Stomach smooth muscle (tissue), 2 donors: ENCODE measurements around the gene AOC3.
"Not testable (repeated sequence)": the region's sequence is repeated elsewhere in the genome, so short reads cannot be mapped to it uniquely, and the experiment has no call there.

Experiments
- H3K27ac ChIP-seq: one replicate; pipeline ENCODE4 v1.7.0; 2013; ENCODE audit warnings: mild to moderate bottlenecking, low read length, inconsistent platforms
- H3K27me3 ChIP-seq, 2 donors: one replicate each; pipeline ENCODE4 v1.7.0; 2013; ENCODE audit warnings: low read length in 2 of 2; ENCODE audit not compliant: insufficient read depth in 2 of 2, control insufficient read depth in 1 of 2
- H3K36me3 ChIP-seq, 2 donors: one replicate each; pipeline ENCODE4 v1.7.0; 2013; ENCODE audit warnings: low read length in 2 of 2; ENCODE audit not compliant: control insufficient read depth in 2 of 2, insufficient read depth in 2 of 2
- H3K4me1 ChIP-seq: one replicate; pipeline ENCODE4 v1.7.0; 2013; ENCODE audit warnings: low read length; ENCODE audit not compliant: control insufficient read depth, insufficient read depth
- H3K4me3 ChIP-seq, 2 donors: one replicate each; pipeline ENCODE4 v1.7.0; 2013; ENCODE audit warnings: low read length in 2 of 2
- H3K9ac ChIP-seq, 2 donors: one replicate each; pipeline ENCODE4 v1.7.0; 2013; ENCODE audit warnings: low read length in 2 of 2, mild to moderate bottlenecking in 1 of 2
- H3K9me3 ChIP-seq, 2 donors: one replicate each; pipeline ENCODE4 v1.7.0; 2013; ENCODE audit warnings: low read length in 2 of 2; ENCODE audit not compliant: control insufficient read depth in 2 of 2
- donor health status: healthy.
- donor health status: Pancreatic carcinoma.

Gene AOC3

DNA sequence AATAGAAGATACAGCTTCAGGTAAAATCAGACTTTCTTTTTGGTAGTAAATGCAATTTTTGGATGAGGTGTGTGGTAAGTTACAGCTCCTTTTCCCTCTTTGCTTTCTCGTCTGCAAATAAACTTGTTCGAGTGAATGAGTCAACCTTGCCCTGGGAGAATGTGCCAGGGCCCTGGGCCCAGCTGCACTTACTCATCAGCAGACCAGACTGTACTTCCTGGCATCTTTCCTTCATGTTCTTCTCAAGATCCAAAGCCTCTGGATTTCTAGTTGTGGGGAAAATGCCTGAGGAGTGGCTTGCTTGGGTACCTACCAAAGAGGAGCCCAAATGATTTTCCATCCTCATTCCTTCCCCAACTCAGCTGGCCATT is 44.2 kb downstream of the AOC3 start:
- Histone ChIP-seq H3K36me3 (no peaks in the 10 kb centered on the region), H3K27ac (no peak overlapping the region), H3K4me1 (peaks cover 17% of the 10 kb centered on the region), H3K9ac (no peak overlapping the region), H3K9me3 (no peaks in the 10 kb centered on the region), H3K27me3 (no peaks in the 10 kb centered on the region), H3K4me3 (no peak overlapping the region)

GRCh38 chr17:42898147-42898811 is 47.3 kb downstream of the AOC3 start:
- H3K9me3 ChIP-seq, result no peaks in the 10 kb centered on the region
- H3K4me3 ChIP-seq, result no peak overlapping the region
- H3K36me3 ChIP-seq, result no peaks in the 10 kb centered on the region
- no peak overlapping the region for H3K9ac ChIP-seq
- no peak overlapping the region for H3K27ac ChIP-seq
- peaks cover 4% of the 10 kb centered on the region for H3K4me1 ChIP-seq
- H3K27me3 ChIP-seq, result no peaks in the 10 kb centered on the region

DNA sequence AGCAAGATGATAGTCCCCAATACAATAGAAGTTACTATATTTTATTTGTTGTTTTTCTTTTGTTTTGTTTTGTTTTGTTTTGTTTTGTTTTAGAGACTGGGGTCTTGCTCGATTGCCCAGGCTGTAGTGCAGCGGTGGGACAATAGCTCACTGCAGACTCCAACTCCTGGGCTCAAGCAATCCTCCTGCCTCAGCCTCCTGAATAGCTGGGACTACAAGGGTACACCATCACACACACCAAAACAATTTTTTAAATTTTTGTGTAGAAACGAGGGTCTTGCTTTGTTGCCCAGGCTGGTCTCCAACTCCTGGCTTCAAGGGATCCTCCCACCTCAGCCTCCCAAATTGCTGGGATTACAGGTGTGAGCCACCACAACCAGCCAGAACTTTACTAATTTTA is 49.0 kb downstream of the AOC3 start:
- not testable (repeated sequence) for H3K4me1 ChIP-seq, H3K4me3 ChIP-seq, H3K9ac ChIP-seq, H3K36me3 ChIP-seq, H3K27me3 ChIP-seq, H3K27ac ChIP-seq, H3K9me3 ChIP-seq

- H3K4me3 ChIP-seq, result no peak within 1 kb of the TSS
- no peak within 1 kb of the TSS for H3K9ac ChIP-seq
- H3K4me1 ChIP-seq, result no peaks in the 10 kb centered on the region
- H3K27ac ChIP-seq, result no peak within 1 kb of the TSS
- no peaks in the 10 kb centered on the region for H3K27me3 ChIP-seq
- no peaks in the 10 kb centered on the region for H3K9me3 ChIP-seq
- no peaks in the 10 kb centered on the region for H3K36me3 ChIP-seq
Measured at GRCh38 chr17:42900460-42901331, 49.7 kb downstream of the AOC3 start, which contains the start of gene G6PC1. G6PC1 (plus strand) TSS chr17:42900799; CDS start chr17:42900877, 78 bp downstream.

DNA sequence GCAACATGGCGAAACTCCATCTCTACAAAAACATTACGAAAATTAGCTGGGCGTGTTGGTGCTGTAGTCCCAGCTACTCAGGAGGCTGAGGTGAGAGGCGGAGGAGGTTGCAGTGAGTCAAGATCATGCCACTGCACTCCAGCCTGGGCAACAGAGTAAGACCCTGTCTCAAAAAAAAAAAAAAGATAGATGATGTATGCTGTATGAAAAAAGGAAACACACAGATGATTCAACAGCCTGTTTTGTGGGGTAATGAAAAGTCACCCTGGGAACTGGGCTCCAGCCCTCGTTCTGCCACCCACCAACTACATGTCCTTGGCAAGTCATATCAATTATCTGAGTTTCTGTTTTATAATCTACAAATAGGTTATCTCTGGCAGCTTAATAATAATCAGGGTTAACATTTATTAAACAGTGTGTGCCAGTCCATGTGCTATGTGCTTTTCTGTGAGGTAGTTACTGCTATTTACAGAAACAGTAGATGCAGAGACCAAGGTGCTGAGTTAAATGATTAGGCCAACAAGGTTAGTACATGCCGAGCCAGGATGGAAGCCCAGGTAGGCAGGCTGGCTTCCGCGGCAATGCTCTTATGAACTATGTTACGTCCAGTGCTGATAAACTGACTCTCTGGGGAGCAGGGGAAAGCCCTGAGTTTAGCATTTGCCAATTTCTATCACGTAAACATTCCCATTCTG is 50.7 kb downstream of the AOC3 start:
- Histone ChIP-seq H3K9ac (no peak overlapping the region), H3K27me3 (no peaks in the 10 kb centered on the region), H3K4me1 (no peaks in the 10 kb centered on the region), H3K27ac (no peak overlapping the region), H3K4me3 (no peak overlapping the region), H3K9me3 (no peaks in the 10 kb centered on the region), H3K36me3 (no peaks in the 10 kb centered on the region)

DNA sequence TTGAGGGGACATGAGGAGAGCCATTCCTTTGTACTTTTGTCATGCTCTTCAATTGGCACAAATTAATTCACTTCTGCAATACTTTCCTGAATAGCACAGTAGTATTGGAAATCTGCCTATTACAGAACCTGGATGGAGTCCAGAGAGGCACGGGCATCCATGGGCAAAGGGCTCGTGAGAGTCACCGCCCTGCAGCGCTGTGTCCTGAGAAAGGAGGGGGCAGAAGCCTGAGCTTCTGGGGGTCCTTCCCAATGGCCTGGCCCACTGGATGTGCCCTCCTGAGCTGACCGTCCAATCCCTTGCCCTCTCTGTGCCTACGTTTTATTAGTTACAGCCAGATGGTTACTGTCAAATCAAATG is 53.1 kb downstream of the AOC3 start:
- Histone ChIP-seq H3K27me3 (peaks cover 0 to 2% of the 10 kb centered on the region in 2 donors), H3K9ac (no peak overlapping the region), H3K9me3 (no peaks in the 10 kb centered on the region), H3K36me3 (no peaks in the 10 kb centered on the region), H3K4me1 (no peaks in the 10 kb centered on the region), H3K27ac (no peak overlapping the region), H3K4me3 (no peak overlapping the region)

- Histone ChIP-seq H3K4me1 (no peaks in the 10 kb centered on the region), H3K9me3 (no peaks in the 10 kb centered on the region), H3K27ac (no peak overlapping the region), H3K4me3 (no peak overlapping the region), H3K9ac (no peak overlapping the region), H3K27me3 (peaks cover 0 to 2% of the 10 kb centered on the region in 2 donors), H3K36me3 (no peaks in the 10 kb centered on the region)
Measured at GRCh38 chr17:42906772-42907446, 55.9 kb downstream of the AOC3 start.
